Islet precursor cell (in vitro differentiated cells): ENCODE measurements around the gene ZFYVE21.

ENCODE experiments used
- DNase-seq: peaks from one replicate; pipeline ENCODE4 v3.0.0-alpha.2; 2018

The ZFYVE21 gene

GRCh38 chr14:103739466-103739792 lies 23.8 kb downstream of the ZFYVE21 start:
- no peak for DNase-seq

GRCh38 chr14:103739793-103740501 lies 24.3 kb downstream of the ZFYVE21 start:
- peak; percentile 39 for DNase-seq

DNA sequence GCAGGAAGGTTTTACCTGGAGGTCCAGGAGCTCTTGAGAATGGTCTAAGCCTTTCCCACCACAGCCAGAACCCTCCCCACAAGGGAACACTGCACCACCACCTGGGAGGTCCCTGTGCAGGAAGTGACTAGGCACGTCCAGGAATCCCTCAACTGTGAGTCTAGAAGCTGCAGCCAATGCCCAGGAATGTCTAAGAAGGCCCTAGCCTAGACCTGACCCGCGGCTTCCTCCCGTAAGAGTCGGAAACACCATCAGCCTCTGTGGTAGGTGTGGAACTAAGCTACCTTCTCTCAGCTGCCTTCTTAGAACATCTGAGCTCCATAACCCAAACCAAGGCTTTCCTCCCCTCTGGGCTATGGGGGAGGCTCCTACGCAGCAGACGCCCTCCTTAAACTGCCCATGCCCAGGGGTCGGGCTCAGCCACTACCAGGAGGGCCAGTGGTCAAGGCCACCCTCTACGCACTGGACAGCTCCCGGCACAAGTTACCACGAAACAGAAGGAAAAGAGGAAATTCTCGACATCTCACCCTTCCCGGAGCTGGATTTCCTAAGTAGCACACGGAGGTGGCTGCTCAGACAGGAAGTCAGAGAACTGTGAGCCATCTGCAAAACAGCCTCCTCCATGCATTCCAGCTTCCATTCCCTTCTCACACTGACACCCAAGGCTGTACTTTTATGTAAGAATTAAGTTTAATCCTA lies 25.5 kb downstream of the ZFYVE21 start:
- DNase-seq, result peak; percentile 68

- DNase-seq, result peak; percentile 30
Measured at GRCh38 chr14:103741876-103742275, 26.3 kb downstream of the ZFYVE21 start.

GRCh38 chr14:103742499-103743255 lies 27.1 kb downstream of the ZFYVE21 start:
- peak; percentile 31 for DNase-seq

DNA sequence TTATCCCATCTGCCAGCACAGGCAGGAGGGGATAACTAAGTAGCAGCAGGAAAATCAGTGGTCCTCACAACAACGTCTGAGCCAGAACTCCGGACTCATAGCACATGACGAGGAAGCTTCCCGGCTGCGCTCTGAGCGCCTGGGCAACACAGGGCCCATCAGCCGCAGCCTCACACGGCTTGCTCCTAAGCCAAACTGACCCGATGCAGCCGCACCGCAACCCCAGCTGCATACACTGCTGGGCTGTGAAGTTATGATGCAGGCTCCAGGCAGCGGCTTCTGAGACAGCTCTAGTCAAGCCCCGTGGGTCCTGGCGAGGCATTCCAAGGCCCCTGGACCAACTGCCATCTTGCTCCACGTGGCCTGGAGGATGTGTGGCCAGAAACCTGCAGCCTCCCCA lies 28.1 kb downstream of the ZFYVE21 start:
- DNase-seq, result peak; percentile 37

GRCh38 chr14:103744621-103745395 lies 29.2 kb downstream of the ZFYVE21 start:
- peak; percentile 46 for DNase-seq

DNA sequence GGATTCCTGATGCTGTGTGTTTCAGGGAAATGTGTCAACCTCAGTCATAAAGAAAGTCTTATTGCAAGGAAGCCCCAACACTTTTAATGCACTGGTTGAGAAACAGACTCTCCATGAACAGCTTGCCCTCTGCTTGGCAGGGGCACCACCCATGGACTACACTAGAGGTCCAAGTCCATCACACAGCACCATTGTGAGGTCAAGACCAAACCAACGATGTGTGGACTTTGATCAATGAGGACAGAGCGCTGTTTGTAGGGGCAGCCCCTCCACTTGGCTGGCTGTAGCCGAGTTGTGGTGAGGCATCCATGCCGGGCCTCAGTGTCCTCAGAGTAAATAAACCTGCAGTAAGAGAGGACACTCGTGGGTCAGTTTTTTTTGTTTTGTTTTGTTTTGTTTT lies 29.8 kb downstream of the ZFYVE21 start:
- peak; percentile 10 for DNase-seq

GRCh38 chr14:103746701-103747100 lies 31.1 kb downstream of the ZFYVE21 start:
- DNase-seq, result peak; percentile 60

- DNase-seq, result no peak
Measured at GRCh38 chr14:103748534-103748857, 32.9 kb downstream of the ZFYVE21 start.

- no peak for DNase-seq
Measured at GRCh38 chr14:103749452-103749851, 33.8 kb downstream of the ZFYVE21 start.

GRCh38 chr14:103749860-103750259 lies 34.2 kb downstream of the ZFYVE21 start:
- DNase-seq, result no peak

DNA sequence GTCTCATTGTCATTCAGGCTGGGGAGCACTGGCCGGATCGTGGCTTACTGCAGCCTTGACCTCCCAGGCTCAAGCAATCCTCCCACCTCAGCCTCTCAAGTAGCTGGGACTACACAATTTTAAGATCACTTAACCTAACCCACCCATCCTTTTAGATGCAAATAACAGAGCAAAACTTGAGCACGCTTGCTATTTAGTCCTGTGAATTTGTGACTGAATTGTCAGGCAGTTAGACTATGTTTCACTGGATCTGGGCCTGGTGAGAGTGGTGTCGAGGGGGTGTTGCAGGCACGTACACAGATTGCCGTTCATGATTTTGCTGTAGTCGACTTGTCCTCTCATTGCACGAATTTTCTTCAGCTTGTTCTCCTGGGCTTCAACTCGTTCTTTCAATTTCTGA lies 38.2 kb downstream of the ZFYVE21 start:
- no peak for DNase-seq

- DNase-seq, result no peak
Measured at GRCh38 chr14:103755060-103755459, 39.5 kb downstream of the ZFYVE21 start.

- no peak for DNase-seq
Measured at GRCh38 chr14:103758059-103758776, 42.6 kb downstream of the ZFYVE21 start.

DNA sequence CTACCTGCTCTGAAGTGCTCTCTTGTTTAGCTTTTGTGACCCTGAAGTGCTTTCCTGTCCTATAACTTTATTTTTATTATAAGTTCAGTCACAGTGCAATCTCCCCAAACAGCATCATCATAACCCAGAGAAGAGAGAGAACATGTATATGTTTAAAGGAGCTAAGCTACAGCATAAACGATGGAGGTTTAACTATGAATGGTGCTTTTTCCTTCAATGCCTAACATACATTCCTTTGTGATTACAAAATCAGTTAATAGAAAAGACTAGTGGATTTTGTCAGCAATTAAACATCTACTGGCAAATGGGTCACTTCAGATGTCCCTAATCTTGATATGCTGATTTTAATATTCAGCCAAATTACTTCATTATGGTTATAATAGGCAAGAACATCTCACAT lies 46.4 kb downstream of the ZFYVE21 start:
- DNase-seq, result no peak

DNA sequence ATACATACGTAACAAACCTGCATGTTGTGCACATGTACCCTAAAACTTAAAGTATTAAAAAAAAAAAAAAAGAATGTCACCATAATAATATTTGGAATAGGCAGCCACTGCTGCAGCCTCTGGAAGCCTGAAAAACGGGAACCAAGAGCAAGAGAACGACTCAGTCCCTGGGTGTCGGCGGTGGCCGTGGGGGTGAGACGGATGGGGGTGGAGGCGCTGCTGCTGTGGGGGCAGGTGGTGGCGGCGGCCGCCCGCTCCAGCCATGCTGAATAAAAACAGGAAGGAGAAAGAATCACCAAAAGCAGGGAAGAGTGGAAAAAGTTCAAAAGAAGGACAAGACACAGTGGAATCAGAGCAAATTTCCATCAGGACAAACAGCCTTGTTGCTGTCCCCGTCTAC lies 46.9 kb downstream of the ZFYVE21 start:
- no peak for DNase-seq

DNA sequence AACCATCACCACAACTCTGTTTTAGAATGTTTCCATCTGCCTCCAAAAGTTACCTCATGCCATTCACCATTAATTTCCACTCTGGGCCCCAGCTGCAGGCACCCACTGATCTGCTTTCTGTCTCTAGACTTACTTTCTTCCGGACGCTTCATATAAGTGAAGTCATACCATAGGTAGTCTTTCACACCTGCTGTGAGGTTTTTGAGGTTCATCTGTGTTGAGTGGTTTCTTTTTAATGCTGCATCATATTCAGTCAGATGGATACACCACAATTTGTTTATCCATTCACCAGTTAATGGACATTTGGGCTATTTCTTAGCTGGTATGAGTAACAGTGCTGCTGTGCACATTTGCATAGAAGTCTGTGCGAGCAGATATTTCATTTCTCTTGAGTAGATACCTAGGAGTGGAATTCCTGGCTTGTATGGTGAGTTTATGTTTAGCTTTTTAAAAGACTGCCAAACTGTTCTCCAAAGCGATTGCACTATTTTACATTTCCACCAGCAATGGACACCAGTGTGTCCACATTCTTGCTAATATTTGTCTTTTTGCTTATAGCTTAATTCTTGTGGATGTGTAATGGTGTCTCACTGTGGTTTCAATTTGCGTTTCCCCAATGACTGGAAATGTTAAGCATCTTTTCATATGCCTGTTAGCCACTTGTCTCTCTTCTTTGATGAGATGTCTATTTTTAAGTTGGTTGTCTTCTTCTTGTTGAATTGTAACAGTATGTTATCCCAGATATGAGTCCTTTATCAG lies 48.3 kb downstream of the ZFYVE21 start:
- no peak for DNase-seq

DNA sequence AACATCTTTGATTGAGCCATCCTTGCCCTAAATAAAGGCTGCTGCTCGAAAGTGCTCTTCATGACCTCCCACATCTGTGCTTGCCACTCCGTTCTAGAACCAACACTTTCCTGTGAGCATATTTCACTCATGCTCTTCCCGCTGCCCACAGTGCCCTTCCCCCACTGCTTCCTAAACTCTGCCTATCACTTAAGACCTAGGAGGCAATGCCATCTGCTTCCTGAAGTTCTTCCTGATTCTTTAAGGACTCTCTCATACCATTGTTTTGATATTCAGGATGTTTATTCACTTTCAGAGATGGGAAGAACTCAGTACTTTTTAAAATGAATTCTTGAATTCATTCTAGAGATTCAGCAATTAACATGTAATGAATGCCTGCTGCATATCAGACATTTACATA lies 49.9 kb downstream of the ZFYVE21 start:
- DNase-seq, result no peak

DNA sequence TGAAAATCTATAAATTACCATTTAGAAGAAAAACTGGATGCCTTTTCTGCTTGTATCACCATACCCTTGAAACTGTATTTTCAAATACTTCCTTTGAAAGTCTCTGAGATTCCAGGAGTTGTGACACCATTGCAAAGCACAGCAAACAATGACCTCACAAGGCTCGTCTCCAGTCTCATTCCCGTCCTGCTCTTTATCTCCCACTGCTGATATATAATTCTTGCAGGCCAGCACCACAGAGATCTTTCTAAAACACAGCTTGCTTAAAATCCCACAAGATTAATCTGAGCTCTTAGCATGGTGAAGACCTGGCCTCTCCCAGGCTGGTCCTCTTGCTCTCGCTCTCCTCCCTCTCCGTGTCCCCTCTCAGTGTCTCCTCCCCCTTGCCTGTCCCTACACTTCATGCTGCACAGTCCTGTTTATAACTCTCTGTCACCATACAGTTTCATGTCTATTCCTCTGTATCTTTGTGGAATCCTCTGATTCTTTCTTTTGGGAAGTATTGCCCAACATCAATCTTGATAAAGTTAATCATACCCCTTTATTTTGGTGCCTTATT lies 51.8 kb downstream of the ZFYVE21 start:
- no peak for DNase-seq

GRCh38 chr14:103770500-103770899 lies 54.9 kb downstream of the ZFYVE21 start:
- no peak for DNase-seq

- no peak for DNase-seq
Measured at GRCh38 chr14:103770902-103771301, 55.3 kb downstream of the ZFYVE21 start.
